Activated B cell treated with CpG ODN at 0.5 μM for 24 hours (primary cell): Measurements from ENCODE around the gene PRRG3. TPM values are rescaled to one million over a fixed set of nuclear protein-coding genes. Genes with fewer than 3 reads are reported as not detected.

Source experiments
- ATAC-seq: fragments of 200-7000 bp; cut with Tn5 transposase; one replicate; pipeline ENCODE4 v1.10.0; 2021; ENCODE audit warnings: low read depth, mild to moderate bottlenecking, moderate library complexity
- CTCF ChIA-PET: fragments of 350-600 bp; sonication (Branson Sonifier 250); formaldehyde crosslinking; loops from one replicate; lab custom pipeline; 2021; ENCODE audit warnings: antibody characterized with exemption; lab: Charles Lee
- POLR2A ChIA-PET: fragments of 350-600 bp; sonication (Branson Sonifier 250); formaldehyde crosslinking; loops from one replicate; lab custom pipeline; 2021; ENCODE audit warnings: antibody characterized with exemption; lab: Charles Lee
- DNase-seq: peaks from one replicate; pipeline ENCODE4 v3.0.0; 2022
- H3K27ac Mint-ChIP-seq: one replicate; pipeline ENCODE4 v1.8.0; 2020; ENCODE audit warnings: mixed read lengths
- H3K27me3 Mint-ChIP-seq: one replicate; pipeline ENCODE4 v1.8.0; 2021; ENCODE audit warnings: mixed read lengths
- H3K36me3 Mint-ChIP-seq: one replicate; pipeline ENCODE4 v1.8.0; 2021; ENCODE audit warnings: low read depth, mixed read lengths
- H3K4me1 Mint-ChIP-seq: one replicate; pipeline ENCODE4 v1.8.0; 2021; ENCODE audit warnings: mixed read lengths
- H3K4me3 Mint-ChIP-seq: one replicate; pipeline ENCODE4 v1.8.0; 2020; ENCODE audit warnings: mild to moderate bottlenecking, mixed read lengths
- H3K9me3 Mint-ChIP-seq: one replicate; pipeline ENCODE4 v1.8.0; 2020; ENCODE audit warnings: mixed read lengths
- CTCF ChIP-seq: fragments of 200-600 bp; IDR thresholded peaks from one replicate; pipeline ENCODE4 v1.8.0; 2022; ENCODE audit warnings: antibody characterized with exemption, mild to moderate bottlenecking
- intact Hi-C: fragments of 100-400 bp; cut with micrococcal nuclease; formaldehyde crosslinking; loops from one replicate; pipeline ENCODE4 v1.15.1; 2024
- total RNA-seq: library from RNA; stranded (reverse); gene quantifications from 2 replicates; pipeline ENCODE4 v1.2.3, GENCODE V29; 2022

Gene PRRG3
- total RNA-seq, 1 donor from 2014 or later, result not detected

GRCh38 chrX:151741606-151742005 lies 46.3 kb downstream of the PRRG3 start:
- ChIA-PET POLR2A (no interaction called here), CTCF (no interaction called here)
- H3K27me3 Mint-ChIP-seq, result peaks cover 4% of the 10 kb centered on the region
- no peaks in the 10 kb centered on the region for H3K9me3 Mint-ChIP-seq
- no peak for DNase-seq
- ATAC-seq, result no peak
- intact Hi-C loops, result no loop called here
- no peaks in the 10 kb centered on the region for H3K36me3 Mint-ChIP-seq
- TF ChIP-seq CTCF, result no peak
- H3K4me3 Mint-ChIP-seq, result no peak overlapping the region
- H3K27ac Mint-ChIP-seq, result no peak overlapping the region
- H3K4me1 Mint-ChIP-seq, result no peaks in the 10 kb centered on the region

- ATAC-seq (no peak), DNase-seq (no peak)
- intact Hi-C loops, result no loop called here
- H3K27me3 Mint-ChIP-seq, result peaks cover 2% of the 10 kb centered on the region
- ChIA-PET POLR2A (no interaction called here), CTCF (no interaction called here)
- H3K4me3 Mint-ChIP-seq, result no peak overlapping the region
- H3K9me3 Mint-ChIP-seq, result no peaks in the 10 kb centered on the region
- H3K27ac Mint-ChIP-seq, result no peak overlapping the region
- H3K36me3 Mint-ChIP-seq, result no peaks in the 10 kb centered on the region
- H3K4me1 Mint-ChIP-seq, result no peaks in the 10 kb centered on the region
- TF ChIP-seq CTCF, result no peak
These were observed 47.1 kb downstream of the PRRG3 start for GRCh38 chrX:151742311-151742710.

GRCh38 chrX:151743651-151744470 lies 48.6 kb downstream of the PRRG3 start:
- intact Hi-C loops, result no loop called here
- H3K4me1 Mint-ChIP-seq, result no peaks in the 10 kb centered on the region
- no peak for ATAC-seq
- ChIA-PET POLR2A (no interaction called here), CTCF (no interaction called here)
- H3K4me3 Mint-ChIP-seq, result no peak overlapping the region
- H3K27me3 Mint-ChIP-seq, result no peaks in the 10 kb centered on the region
- no peaks in the 10 kb centered on the region for H3K9me3 Mint-ChIP-seq
- no peak for TF ChIP-seq CTCF
- no peaks in the 10 kb centered on the region for H3K36me3 Mint-ChIP-seq
- no peak overlapping the region for H3K27ac Mint-ChIP-seq
- DNase-seq, result no peak

- TF ChIP-seq CTCF, result no peak
- ATAC-seq (no peak), DNase-seq (no peak)
- ChIA-PET POLR2A (no interaction called here), CTCF (no interaction called here)
- Mint-ChIP-seq H3K4me3 (no peak overlapping the region), H3K27me3 (no peaks in the 10 kb centered on the region), H3K36me3 (no peaks in the 10 kb centered on the region), H3K9me3 (no peaks in the 10 kb centered on the region), H3K4me1 (no peaks in the 10 kb centered on the region), H3K27ac (no peak overlapping the region)
- intact Hi-C loops, result loop anchor here (5.0 kb wide), 1 partner anchor 1182 kb away; no protein-coding TSS in a partner anchor
These were observed 50.4 kb downstream of the PRRG3 start for GRCh38 chrX:151745651-151746050.

- POLR2A ChIA-PET, result no interaction called here
- Mint-ChIP-seq H3K27me3 (no peaks in the 10 kb centered on the region), H3K27ac (no peak overlapping the region), H3K4me3 (no peak overlapping the region), H3K36me3 (no peaks in the 10 kb centered on the region), H3K4me1 (no peaks in the 10 kb centered on the region), H3K9me3 (no peaks in the 10 kb centered on the region)
- intact Hi-C loops, result loop anchor here (5.0 kb wide), 1 partner anchor 1181 kb away; no protein-coding TSS in a partner anchor
- no peak for TF ChIP-seq CTCF
- CTCF ChIA-PET, result no interaction called here
- ATAC-seq (no peak), DNase-seq (no peak)
These were observed 51.2 kb downstream of the PRRG3 start for GRCh38 chrX:151746502-151746901.
